GM12864 (cell line): ENCODE data around the gene RTEL1.

Source experiments
- DNase-seq: peaks from one replicate; pipeline ENCODE4 v3.0.0-alpha.2; 2011; ENCODE audit warnings: low read depth
- H3K4me3 ChIP-seq: 2 replicates; pipeline ENCODE4 v1.5.1; 2011; ENCODE audit warnings: mild to moderate bottlenecking, low read depth, low read length, control low read depth
- TF ChIP-seq, protein P1 (sequence below): IDR thresholded peaks from 2 replicates; pipeline ENCODE4 v1.5.1; 2011; ENCODE audit warnings: low read depth, mild to moderate bottlenecking, moderate library complexity, low read length, control low read depth, inconsistent platforms; ENCODE audit errors: missing control alignments

The RTEL1 gene

DNA sequence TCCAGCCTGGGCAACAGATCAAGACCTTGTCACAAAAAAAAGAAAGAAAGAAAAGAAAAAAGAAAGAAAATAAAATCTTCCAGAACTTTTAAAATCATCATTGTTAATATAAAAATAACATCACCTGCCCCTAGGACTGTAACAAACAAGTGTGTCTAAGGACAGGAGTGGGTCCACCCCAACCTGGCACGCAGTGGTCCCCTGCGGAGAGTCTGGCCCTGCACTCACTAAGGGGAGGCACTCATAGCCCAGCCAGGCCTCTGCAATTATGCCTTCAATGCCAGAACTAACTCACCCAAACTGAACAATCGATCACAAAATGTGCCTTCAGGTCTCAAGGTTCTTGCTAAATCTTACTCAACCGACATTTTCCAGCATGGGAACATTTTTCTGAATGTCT, 36.0 kb upstream of the RTEL1 start:
- no peak overlapping the region for H3K4me3 ChIP-seq
- DNase-seq, result no peak
- TF ChIP-seq, protein P1, sequence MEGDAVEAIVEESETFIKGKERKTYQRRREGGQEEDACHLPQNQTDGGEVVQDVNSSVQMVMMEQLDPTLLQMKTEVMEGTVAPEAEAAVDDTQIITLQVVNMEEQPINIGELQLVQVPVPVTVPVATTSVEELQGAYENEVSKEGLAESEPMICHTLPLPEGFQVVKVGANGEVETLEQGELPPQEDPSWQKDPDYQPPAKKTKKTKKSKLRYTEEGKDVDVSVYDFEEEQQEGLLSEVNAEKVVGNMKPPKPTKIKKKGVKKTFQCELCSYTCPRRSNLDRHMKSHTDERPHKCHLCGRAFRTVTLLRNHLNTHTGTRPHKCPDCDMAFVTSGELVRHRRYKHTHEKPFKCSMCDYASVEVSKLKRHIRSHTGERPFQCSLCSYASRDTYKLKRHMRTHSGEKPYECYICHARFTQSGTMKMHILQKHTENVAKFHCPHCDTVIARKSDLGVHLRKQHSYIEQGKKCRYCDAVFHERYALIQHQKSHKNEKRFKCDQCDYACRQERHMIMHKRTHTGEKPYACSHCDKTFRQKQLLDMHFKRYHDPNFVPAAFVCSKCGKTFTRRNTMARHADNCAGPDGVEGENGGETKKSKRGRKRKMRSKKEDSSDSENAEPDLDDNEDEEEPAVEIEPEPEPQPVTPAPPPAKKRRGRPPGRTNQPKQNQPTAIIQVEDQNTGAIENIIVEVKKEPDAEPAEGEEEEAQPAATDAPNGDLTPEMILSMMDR, result no peak

DNA sequence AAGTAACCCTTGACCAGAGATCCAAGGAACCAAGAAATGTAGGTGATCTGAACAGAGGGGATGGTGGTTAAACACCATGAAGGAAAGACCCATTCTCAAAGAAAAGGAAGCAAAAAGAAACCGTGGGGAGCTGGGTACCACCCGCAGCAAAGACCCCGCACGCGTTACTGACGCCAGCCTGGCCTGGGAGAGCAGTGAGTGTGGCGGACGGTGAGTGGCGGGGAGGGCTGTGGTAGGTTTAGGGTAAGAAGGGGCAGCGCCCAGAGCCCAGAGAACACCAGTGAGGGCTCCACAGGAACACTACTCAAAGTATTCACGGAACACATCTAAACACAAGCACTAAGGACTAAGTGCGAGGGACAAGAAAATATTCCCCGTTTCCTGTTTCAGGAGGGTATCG, 35.4 kb upstream of the RTEL1 start:
- H3K4me3 ChIP-seq, result no peak overlapping the region
- DNase-seq, result no peak
- TF ChIP-seq, protein P1, result no peak

DNA sequence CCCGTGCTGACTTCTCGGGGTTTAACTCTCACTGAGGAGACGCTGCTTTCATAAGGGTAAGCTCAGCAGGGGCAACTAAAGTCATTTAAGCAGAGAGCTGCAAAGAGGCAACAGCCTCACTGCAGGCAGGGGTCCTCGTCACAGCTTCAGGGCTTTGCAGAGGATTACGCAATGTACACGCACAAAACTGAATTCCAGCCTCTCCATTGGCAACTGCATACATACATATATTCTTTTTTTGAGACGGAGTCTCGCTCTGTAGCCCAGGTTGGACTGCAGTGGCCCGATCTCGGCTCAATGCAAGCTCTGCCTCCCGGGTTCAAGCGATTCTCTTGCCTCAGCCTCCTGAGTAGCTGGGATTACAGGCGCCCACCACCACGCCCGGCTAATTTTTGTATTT, 33.6 kb upstream of the RTEL1 start:
- TF ChIP-seq, protein P1, result no peak
- DNase-seq, result no peak
- no peak overlapping the region for H3K4me3 ChIP-seq

DNA sequence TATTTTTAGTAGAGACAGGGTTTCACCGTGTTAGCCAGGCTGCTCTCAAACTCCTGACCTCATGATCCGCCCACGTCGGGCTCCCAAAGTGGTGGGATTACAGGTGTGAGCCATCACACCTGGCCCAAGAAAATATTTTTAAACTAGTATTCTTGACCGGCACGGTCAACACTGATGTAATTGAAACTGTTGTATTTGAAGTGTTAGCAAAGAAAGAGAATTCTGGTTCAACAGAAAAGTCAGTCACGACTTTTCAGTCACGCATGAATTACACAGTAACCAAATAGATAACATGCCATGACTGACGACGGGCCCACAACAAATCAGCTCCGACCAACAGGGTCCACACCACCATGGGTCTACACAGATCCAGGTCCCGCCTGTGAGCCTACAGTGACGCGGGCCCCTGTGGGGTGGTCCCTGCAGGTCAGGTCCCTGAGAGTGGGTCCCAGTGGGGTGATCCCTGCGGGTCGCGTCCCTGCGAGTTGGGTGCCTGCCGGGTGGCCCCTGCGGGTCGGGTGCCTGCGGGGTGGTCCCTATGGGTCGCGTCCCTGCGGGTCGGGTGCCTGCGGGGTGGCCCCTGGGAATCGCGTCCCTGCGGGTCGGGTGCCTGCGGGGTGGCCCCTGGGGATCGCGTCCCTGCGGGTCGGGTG, 32.2 kb upstream of the RTEL1 start:
- DNase-seq, result no peak
- TF ChIP-seq, protein P1, result no peak
- H3K4me3 ChIP-seq, result peak overlapping the region; percentile 91

DNA sequence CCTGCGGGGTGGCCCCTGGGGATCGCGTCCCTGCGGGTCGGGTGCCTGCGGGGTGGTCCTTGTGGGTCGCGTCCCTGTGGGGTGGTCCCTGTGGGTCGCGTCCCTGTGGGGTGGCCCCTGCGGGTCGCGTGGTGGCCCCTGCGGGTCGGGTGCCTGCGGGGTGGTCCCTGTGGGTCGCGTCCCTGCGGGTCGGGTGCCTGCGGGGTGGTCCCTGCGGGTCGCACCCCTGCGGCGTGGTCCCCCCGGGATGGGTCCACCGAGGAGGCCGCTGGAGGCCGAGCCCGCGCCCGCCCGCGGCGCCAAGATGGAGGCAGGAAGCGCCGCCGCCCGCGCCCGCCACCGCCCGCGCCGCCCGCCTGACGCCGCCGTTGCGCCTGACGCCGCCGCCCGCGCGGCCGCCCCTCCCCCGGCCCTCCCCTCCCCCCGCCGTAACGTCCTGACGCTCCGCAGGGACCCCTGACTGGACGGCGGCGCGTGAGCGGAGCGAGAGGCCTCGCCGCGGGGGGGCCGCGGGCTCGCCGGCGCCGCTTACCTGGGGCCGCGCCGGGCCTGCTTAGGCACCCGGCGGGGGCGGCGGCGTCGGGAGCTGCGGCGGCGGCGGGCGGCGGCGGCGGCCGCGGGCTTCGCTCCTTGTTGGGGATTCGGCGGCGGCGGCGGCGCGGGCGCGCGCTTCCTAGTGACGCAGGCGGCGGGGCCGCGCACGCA, 31.5 kb upstream of the RTEL1 start, which contains the start of gene GMEB2:
Gene GMEB2, minus strand, starts transcription at position 678 of the 705 bp plus-strand sequence. CDS start 7,704 bp downstream, outside the sequence.
- peak within 1 kb of the TSS; percentile 91 for H3K4me3 ChIP-seq
- TF ChIP-seq, protein P1, result no peak
- DNase-seq, result no peak

DNA sequence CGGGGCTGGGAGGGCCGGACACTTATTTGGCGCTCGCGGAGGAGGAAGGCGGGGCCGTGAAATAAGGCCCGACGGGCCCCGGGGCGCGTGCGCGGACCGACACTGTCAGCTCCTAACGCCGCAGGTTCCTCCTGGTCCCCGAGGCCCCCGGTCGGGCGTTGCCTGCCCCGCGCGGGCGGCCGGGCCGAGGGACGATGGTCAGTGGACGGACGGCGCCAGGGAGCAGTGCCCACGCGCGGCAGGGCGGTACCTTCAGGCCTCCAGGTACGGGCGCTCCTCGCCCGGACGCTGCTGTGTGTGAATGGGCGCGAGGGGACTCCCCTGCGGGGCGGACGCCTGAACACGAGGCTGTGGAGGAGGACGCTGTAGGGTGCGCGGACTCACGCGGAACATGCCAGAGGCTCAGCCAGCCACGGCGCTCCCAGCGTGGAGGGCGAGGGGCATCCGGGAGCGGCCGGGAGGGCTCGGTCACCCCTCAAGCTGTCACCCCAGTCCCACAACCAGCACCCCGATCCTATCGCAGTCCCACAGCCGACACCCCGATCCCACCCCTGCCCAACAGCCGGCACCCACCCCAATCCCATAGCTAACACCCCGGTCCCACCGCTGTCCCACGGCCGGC, 30.9 kb upstream of the RTEL1 start:
- TF ChIP-seq, protein P1, result no peak
- no peak for DNase-seq
- peak overlapping the region; percentile 86 for H3K4me3 ChIP-seq
